OCI-M2 (cell line): ENCODE measurements around the gene C20orf202.

Experiments
- DNase-seq: peaks from one replicate; lab custom pipeline; 2025; ENCODE audit not compliant: unreplicated experiment; lab: John Stamatoyannopoulos, UW

C20orf202 gene

GRCh38 chr20:1184260-1184637 is 19.0 kb upstream of the C20orf202 start:
- DNase-seq = no peak

GRCh38 chr20:1184638-1185315 is 18.5 kb upstream of the C20orf202 start, which contains the start of gene TMEM74B:
TMEM74B (minus strand) TSS chr20:1184981; CDS start chr20:1183801, 1,180 bp downstream.
- DNase-seq = no peak

- no peak for DNase-seq
Measured at GRCh38 chr20:1185316-1185741, 17.9 kb upstream of the C20orf202 start.

DNA sequence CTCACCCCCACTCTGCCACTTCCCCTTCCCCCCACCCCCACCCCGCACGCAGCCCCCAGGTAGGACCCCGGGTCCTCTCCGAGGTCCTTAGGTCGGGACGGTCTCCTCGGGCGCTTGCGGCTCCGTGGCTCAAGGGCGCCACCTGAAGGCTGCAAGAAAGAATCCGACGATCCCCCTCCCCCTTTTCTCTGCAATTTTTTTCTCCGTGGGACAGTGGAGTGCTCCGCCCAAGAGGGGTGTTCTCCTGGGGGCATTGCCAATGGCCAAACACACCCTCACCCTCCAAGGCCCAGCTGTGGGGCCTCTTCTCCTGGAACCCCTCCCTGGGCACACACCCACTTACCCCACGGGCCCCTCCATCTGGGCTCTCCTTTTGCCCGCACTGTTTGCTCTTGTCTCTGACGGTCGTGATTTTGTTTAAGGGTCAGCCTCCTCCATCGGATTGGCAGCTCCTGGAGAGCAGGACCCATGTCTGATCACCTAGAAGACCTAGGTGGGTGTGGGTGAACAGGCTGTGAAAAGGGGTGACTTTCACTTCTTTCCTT is 17.4 kb upstream of the C20orf202 start:
- no peak for DNase-seq

- DNase-seq = no peak
Measured at GRCh38 chr20:1186367-1186991, 16.8 kb upstream of the C20orf202 start.

DNA sequence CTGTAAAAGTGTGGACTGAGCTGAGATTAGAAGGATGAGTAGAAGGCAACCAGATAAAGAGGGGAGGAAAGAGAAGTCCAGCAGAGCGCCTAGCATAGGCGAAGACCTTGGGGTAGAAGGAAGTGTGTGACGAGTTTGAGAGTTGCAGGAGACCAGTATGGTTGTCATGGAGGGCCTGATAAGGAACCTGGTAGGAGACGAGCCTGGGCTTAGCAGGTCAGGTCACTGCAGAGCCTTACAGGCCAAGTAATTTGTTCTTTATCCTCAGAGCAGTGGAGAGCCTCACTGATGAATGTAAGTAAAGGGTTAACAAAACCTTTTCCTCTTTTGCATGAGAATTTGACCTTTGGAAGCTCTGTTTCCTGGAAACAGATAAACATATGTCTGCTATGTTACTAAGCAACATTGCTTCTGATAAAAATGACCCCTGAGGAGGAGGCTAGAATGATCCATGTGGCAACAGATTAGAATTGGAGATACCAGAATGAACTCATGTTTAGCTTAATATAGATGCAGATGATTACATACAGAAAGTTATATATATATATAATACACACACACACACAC is 15.6 kb upstream of the C20orf202 start:
- no peak for DNase-seq

DNA sequence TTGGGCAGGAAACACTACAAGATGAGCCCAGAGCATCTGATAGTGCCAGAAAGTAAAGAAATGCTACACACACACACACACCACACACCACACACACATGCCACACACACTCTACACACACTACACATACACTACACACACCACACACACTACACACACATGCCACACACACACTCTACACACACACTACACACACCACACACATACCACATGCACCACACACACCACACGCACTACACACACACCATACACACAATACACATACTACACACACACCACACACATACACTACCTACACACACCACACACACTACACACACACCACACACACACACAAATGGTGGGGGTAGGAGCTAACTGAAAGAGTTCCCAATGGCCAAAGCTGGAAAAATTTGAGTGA is 14.9 kb upstream of the C20orf202 start:
- DNase-seq = no peak

- no peak for DNase-seq
Measured at GRCh38 chr20:1189827-1190226, 13.4 kb upstream of the C20orf202 start.

GRCh38 chr20:1190847-1191246 is 12.4 kb upstream of the C20orf202 start:
- no peak for DNase-seq

- DNase-seq = no peak
Measured at GRCh38 chr20:1191299-1191698, 12.0 kb upstream of the C20orf202 start.

GRCh38 chr20:1195226-1195625 is 8.0 kb upstream of the C20orf202 start:
- DNase-seq = no peak

- DNase-seq = no peak
Measured at GRCh38 chr20:1196634-1197033, 6.6 kb upstream of the C20orf202 start.

- DNase-seq = no peak
Measured at GRCh38 chr20:1197801-1198200, 5.5 kb upstream of the C20orf202 start.

DNA sequence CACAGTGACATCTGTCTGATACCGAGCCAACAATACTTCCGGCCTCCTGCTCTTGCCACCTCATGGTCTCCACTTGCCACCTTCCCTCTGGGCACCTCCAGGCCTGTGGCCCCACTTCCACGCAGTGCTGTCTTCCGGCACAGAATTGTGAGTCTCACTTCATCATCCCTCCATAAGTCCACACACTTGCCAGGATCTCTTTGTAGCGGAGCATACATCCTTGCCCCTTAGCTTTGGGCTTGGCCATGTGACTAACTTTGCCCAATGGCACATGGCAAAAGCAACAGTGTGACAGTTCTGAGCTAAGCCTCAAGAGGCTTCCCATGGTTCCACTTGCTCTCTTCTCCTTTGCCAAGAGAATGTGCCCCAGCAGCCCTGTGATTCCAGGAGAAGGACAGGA is 4.5 kb upstream of the C20orf202 start:
- no peak for DNase-seq

GRCh38 chr20:1199212-1199873 is 3.9 kb upstream of the C20orf202 start:
- DNase-seq = no peak

DNA sequence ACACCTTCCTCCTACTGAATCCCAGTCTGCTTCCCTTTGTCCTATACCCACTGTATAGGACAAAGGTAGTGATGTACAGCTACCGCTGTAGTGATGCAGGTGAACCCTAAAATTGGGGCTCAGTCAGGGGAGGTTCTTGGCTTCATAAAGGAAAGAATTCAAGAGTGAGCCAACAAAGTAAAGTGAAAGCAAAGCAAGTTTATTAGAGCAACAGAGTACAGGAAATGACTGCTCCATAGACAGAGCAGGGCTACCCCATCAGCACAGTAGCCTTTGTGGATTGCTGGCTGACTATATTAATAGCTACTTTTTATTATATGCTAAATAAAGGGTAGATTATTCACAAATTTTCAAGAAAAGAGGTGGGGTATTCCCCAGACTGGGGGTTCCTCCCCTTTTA is 3.3 kb upstream of the C20orf202 start:
- DNase-seq = no peak

DNA sequence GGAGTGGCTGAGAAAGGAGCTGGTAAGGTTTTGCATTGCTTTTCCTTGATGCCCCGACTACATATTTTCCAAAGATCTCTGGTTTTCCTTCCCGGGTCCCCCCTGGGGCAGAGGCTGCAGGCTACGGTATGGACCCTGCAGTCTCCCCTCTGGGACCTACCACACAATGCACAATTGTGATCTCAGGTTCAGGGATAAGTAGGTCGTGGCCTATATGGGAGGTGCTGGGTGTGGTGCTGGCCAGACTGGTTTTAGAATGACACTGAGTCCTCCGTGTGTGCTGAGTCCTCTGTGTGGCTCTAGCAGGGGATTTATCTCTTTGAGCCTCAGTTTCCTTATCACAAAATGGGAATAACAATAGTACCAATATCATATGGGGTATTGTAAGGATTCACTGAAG is 376 bp downstream of the C20orf202 start:
- DNase-seq = no peak

DNA sequence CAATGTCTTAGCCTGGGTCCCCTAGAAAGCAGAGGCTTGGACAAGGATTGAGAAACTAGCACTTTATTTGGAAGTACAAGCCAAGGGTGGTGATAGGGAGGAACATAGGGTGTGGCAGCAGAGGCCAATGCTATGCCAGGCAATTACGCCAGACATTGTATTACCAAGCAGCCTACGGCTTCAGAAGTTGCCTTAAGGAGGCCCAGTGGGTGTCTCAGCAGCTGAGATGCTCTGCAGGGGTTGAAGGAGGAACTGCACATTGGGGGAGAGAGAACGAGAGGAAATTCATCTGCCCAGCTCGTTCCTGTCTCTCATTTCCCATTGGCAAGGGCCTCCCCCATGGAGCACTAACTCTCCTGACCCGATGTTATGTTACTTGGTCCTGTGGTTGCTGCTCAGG is 859 bp downstream of the C20orf202 start:
- no peak for DNase-seq

GRCh38 chr20:1204576-1204975 is 1.3 kb downstream of the C20orf202 start:
- DNase-seq = no peak

DNA sequence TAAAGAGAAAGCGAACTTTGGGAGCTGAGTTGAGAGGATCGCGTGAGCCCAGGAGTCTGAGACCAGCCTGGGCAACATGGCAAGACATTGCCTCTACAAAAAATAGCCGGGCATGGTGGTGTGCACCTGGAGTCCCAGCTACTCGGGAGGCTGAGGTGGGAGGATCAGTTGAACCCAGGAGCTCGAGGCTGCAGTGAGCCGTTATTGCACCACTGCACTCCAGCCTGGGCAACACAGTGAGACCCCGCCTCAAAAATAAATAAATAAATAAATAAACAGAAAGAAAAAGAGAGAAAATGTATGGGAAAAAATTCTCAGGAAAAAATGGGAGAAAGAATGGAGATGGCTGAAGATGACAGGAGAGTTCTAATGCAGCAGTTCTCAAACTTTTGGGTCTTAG is 2.5 kb downstream of the C20orf202 start:
- DNase-seq = no peak

- DNase-seq = no peak
Measured at GRCh38 chr20:1206366-1207148, 3.3 kb downstream of the C20orf202 start.
